Left cardiac atrium (tissue), 4 donors: ENCODE measurements around the gene PCSK4. TPM values are rescaled to one million over a fixed set of nuclear protein-coding genes. Genes with fewer than 3 reads are reported as not detected.
"Not testable (repeated sequence)": the region's sequence is repeated elsewhere in the genome, so short reads cannot be mapped to it uniquely, and the experiment has no call there.

Experiments
- ATAC-seq, 2 donors: fragments of 200-7000 bp; cut with Tn5 transposase; one replicate each; pipeline ENCODE4 v1.9.1; 2020; ENCODE audit warnings: mild to moderate bottlenecking in 2 of 2, moderate library complexity in 2 of 2
- DNase-seq: peaks from one replicate; pipeline ENCODE4 v3.0.0-alpha.2; 2020
- intact Hi-C, 2 donors: fragments of 100-400 bp; cut with DNase I; formaldehyde crosslinking; loops; one replicate each; pipeline versions ENCODE4 v1.14.1 to v1.15.1; 2022 to 2023
- long read RNA-seq: library from polyadenylated mRNA; unstranded; transcript quantifications from one replicate; pipeline ENCODE4 v2.0.0, GENCODE V29; 2021
- total RNA-seq, 2 donors: library from RNA; stranded (reverse); fragmentation: NEBNext Ultra II Directional; extraction: Animal tissue kit (Norgen Biotek cat#: 25700); gene quantifications; one replicate each; pipeline ENCODE4 v1.2.1, GENCODE V29; 2021
- donor health status: DM: no; HTN: yes; CAD: no.
- donor health status: DM: no; HTN: yes; CAD: no; lungs with severe emphysema.
- donor health status: DM: yes; HTN: yes; CAD: no.
- donor health status: Dilated cardiomyopathy.

The PCSK4 gene
- 1 to 10 TPM in 1 of 2 donors, under 1 TPM in 1; 0.89 to 1.6 TPM for total RNA-seq
- long read RNA-seq, partial matches to known transcripts, result 0 of 2 reads
- long read RNA-seq, other reads (novel, unspliced or antisense), result 2 of 2 reads

- DNase-seq (peak; percentile 98), ATAC-seq (peak; percentile 95)
- intact Hi-C loops, result no loop called here
These were observed at the start of gene PCSK4 for GRCh38 chr19:1490311-1491113. TSS of gene PCSK4 (minus strand) at chr19:1490350. CDS start at chr19:1490346, 4 bp downstream.

DNA sequence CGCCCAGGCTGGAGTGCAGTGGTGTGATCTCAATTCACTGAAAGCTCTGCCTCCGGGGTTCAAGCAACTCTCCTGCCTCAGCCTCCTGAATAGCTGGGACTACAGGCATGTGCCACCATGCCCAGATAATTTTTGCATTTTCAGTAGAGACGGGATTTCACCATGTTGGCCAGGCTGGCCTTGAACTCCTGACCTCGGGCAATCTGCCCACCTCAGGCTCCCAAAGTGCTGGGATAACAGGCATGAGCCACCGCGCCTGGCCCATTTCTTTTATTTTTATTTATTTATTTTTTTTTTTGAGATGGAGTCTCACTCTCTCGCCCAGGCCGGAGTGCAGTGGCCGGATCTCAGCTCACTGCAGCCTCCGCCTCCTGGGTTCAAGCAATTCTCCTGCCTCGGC is 49.6 kb upstream of the PCSK4 start:
- not testable (repeated sequence) for DNase-seq, ATAC-seq
- intact Hi-C loops, result loop anchor here in 1 of 2 donors (10.0 kb wide), 1 partner anchor 225 kb away; no protein-coding TSS in a partner anchor

DNA sequence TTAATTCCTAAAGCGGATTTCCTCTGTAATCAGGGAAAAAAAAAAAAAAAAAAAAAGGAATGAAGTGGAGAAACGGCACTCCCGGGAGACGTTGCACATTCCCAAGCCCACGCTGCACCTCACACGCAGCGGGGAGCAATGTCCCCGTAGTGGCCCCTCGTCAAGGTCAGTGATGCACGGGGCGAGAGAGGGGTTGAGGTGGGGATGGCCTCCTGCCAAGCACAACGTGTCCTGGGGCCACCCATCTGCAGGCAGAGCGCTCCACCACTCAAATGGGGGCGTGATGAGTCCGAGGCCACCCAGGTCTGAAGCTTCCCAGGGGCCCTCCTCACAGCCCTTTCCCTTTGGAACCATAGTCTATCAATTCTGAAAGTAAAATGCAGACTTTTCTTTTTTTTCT is 48.8 kb upstream of the PCSK4 start:
- intact Hi-C loops, result no loop called here
- ATAC-seq (peak in 1 of 2 donors; percentile 51), DNase-seq (no peak)

- ATAC-seq, intact Hi-C loops, DNase-seq: not testable (repeated sequence)
These were observed 45.5 kb upstream of the PCSK4 start for GRCh38 chr19:1535699-1536098.

- no peak for ATAC-seq
- DNase-seq, result no peak
- intact Hi-C loops, result no loop called here
These were observed 44.8 kb upstream of the PCSK4 start for GRCh38 chr19:1534972-1535371.

GRCh38 chr19:1533510-1534150 is 43.5 kb upstream of the PCSK4 start:
- DNase-seq (no peak), ATAC-seq (no peak)
- intact Hi-C loops, result no loop called here

DNA sequence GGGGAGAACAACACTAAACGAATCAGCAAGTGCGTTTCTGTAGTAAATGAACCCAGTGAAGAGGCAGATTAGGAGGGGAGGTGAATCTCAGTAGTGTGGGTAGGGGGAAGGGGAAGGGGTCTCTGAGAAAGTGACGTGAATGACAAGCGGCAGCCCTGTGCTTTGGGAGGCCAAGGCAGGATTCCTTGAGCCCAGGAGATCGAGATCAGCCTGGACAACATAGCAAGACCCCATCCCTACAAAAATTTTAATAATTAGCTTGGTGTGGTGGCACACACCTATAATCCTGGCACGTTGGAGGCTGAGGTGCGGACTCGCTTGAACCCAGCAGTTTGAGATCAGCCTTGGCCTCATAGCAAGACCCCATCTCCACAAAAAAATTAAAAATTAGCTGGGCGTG is 41.9 kb upstream of the PCSK4 start:
- DNase-seq (no peak), ATAC-seq (no peak)
- intact Hi-C loops, result no loop called here

GRCh38 chr19:1531587-1531986 is 41.4 kb upstream of the PCSK4 start:
- intact Hi-C loops, result no loop called here
- no peak for ATAC-seq
- no peak for DNase-seq

DNA sequence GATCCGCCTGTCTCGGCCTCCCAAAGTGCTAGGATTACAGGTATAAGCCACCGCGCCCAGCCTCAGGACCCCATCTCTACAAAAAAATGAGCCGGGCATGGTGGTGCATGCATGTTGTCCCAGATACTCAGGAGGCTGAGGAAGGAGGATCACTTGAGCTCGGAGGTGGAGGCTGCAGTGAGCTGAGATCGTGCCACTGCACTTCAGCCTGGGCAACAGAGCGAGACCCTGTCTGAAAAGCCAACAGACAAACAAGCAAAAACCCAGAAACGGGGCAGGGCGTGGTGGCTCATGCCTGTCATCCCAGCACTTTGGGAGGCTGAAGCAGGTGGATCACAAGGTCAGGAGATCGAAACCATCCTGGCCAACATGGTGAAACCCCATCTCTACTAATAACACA is 40.7 kb upstream of the PCSK4 start:
- ATAC-seq, intact Hi-C loops, DNase-seq: not testable (repeated sequence)

- DNase-seq (no peak), ATAC-seq (no peak)
- intact Hi-C loops, result no loop called here
These were observed 39.3 kb upstream of the PCSK4 start for GRCh38 chr19:1529430-1529816.

GRCh38 chr19:1528596-1529429 is 38.7 kb upstream of the PCSK4 start:
- DNase-seq, result no peak
- ATAC-seq, result no peak
- intact Hi-C loops, result no loop called here

- ATAC-seq, result no peak
- intact Hi-C loops, result no loop called here
- no peak for DNase-seq
These were observed 37.6 kb upstream of the PCSK4 start for GRCh38 chr19:1527650-1528309.

GRCh38 chr19:1526979-1527649 is 37.0 kb upstream of the PCSK4 start:
- intact Hi-C loops, result no loop called here
- ATAC-seq, result no peak
- no peak for DNase-seq

DNA sequence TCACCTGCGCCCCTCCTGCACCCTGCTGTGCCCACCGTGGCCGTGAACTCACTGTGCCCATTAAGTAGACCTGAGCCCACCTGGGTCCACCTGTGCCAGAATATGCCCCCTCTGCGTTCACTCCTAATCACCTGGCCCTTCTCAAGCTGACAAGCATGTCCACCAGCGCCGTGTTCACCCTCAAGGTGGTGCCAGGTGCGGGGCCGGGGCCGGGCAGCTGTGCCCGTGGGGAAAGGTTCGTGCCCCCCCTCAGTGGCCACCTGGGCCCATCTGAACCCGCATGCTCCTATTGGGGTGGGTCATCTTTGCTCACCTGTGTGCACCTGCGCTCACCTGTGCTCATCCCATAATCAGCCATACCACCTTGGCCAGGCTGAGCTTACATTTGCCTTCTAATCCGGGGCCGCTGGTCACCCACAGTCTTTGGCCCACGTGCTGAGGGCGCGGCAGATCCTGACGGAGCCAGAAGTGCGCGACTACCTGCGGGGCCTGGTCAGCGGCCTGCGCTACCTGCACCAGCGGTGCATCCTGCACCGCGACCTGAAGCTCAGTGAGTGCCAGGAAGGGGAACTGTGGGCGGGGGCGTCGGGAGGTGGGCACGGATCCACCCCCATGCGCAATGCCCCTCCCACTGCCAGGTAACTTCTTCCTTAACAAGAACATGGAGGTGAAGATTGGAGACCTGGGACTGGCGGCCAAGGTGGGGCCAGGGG is 36.1 kb upstream of the PCSK4 start:
- ATAC-seq, result no peak
- no peak for DNase-seq
- intact Hi-C loops, result no loop called here

- no peak for DNase-seq
- intact Hi-C loops, result no loop called here
These were observed 35.2 kb upstream of the PCSK4 start for GRCh38 chr19:1525343-1525742.

GRCh38 chr19:1524972-1525325 is 34.8 kb upstream of the PCSK4 start:
- intact Hi-C loops, result no loop called here
- DNase-seq, result no peak
- ATAC-seq, result no peak

More at GRCh38 chr19:1525343-1525742, 35.2 kb upstream of the PCSK4 start:
- ATAC-seq, result no peak

GRCh38 chr19:1524287-1524971 is 34.3 kb upstream of the PCSK4 start:
- ATAC-seq (no peak), DNase-seq (no peak)
- intact Hi-C loops, result no loop called here
